ENCODE results near the gene TDP2.
"Not testable (repeated sequence)": the region's sequence is repeated elsewhere in the genome, so short reads cannot be mapped to it uniquely, and the experiment has no call there.

TDP2 gene

DNA sequence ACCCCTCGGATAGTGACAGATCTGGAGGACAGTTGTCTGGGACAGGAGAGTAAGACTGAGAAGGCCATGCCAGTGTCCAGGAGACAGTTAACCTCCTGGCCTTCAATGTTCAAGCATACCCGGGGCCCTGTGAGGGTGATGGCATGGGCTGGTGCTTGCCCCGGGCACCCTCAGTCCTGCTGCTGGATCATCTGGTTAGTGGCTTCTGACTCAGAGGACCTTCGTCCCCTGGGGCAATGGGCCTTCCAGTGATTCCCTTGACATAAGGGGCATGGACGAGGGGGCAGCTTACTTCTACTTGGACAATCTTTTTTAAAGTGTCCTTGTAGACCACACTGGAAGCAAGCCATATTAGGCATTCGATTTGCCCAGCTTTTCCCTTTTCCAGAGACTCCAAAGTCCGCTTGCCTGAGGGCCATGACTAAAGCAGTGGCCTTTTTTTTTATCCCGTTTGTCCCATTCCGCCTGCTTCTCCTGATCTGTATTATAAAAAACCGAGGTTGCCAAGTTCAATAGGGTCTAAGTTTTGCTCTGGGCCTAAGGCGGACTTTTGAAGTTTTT, 12.2 kb upstream of the TDP2 start:
- DNase-seq (ENCODE audit: low spot score) = not testable (repeated sequence)

DNA sequence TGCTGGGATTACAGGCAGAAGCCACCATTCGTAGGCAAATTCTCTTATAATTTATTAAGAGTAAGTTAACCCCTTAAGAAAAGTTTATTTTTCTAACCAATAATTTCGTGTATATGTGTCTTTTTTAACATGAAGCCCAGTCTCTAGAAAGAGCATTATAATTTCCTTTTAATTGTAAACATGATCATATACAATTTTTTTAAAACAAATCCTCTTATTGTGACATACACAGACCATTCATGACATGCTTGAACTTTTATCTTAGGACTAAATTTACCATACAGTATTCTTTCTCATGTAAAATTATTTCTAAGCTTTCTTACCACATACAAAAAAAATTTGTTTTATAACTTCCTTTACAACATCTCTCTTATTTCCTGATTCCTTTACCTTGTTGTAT, 6.9 kb upstream of the TDP2 start:
- DNase-seq (ENCODE audit: low spot score) = no peak

DNA sequence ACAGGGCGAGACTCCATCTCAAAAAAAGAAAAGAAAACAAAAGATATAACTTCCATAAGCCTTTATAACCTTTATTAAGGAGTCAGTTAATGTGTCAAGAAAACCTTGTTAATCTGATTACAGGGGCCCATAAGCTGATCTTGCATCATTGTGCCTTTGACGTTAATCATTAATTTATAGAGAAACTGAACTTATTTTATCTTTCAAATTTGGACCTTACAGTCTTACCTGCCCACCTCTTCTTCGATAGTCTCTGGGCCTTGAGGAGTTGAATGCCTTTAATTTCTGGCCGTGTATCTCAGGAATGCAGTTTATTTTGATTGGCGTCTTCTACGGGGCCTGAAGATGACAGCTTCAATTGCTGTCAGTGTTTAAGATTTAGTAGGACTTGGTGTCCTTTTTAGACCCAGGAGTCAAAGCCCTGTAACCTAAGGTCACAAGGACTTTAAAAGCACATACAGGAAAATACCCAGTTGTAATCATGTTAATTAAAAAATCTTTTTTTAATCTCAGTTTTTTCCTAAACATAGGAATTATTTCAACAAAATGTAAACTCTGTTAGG, 6.0 kb upstream of the TDP2 start:
- DNase-seq (ENCODE audit: low spot score) = no peak

DNA sequence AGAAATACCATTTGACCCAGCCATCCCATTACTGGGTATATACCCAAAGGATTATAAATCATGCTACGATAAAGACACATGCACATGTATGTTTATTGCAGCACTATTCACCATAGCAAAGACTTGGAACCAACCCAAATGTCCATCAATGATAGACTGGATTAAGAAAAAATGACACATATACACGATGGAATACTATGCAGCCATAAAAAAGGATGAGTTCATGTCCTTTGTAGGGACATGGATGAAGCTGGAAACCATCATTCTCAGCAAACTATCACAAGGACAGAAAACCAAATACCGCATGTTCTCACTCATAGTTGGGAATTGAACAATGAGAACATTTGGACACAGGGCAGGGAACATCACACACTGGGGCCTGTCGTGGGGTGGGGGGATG, 4.4 kb upstream of the TDP2 start:
- not testable (repeated sequence) for DNase-seq (ENCODE audit: low spot score)

DNA sequence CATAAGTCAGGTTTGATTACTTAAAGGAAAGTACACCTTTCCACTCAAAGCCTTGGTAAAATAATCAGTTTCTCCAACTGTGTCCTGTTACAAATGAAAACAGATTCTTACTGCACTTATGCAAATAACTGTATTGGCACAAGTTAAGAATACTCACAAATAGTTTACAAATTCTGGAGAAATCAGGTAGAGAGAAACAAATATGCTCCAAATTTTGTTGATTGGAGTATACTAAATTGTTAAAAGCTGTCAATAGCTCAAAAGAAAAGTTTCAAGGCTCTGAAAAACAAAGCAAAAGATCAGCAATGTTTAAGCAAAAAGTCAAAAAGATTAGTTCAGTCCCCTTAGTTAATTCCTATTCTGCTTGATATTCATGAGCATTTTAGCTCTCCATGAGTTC, 3.8 kb upstream of the TDP2 start:
- DNase-seq (ENCODE audit: low spot score) = not testable (repeated sequence)

DNA sequence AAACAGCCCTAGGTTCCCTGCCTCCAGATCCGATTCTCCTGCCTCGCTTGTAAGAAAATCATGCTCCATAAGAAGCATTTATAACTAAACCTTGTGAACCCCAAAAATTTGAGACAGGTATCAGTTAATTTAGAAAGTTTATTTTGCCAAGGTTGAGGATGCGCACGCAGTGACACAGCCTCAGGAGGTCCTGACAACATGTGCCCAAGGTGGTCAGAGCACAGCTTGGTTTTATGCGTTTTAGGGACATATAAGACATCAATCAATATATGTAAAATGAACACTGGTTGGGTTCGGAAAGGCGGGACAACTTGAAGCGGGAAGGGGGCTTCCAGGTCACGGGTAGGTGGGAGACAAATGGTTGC, 2.3 kb upstream of the TDP2 start:
- no peak for DNase-seq (ENCODE audit: low spot score)

DNA sequence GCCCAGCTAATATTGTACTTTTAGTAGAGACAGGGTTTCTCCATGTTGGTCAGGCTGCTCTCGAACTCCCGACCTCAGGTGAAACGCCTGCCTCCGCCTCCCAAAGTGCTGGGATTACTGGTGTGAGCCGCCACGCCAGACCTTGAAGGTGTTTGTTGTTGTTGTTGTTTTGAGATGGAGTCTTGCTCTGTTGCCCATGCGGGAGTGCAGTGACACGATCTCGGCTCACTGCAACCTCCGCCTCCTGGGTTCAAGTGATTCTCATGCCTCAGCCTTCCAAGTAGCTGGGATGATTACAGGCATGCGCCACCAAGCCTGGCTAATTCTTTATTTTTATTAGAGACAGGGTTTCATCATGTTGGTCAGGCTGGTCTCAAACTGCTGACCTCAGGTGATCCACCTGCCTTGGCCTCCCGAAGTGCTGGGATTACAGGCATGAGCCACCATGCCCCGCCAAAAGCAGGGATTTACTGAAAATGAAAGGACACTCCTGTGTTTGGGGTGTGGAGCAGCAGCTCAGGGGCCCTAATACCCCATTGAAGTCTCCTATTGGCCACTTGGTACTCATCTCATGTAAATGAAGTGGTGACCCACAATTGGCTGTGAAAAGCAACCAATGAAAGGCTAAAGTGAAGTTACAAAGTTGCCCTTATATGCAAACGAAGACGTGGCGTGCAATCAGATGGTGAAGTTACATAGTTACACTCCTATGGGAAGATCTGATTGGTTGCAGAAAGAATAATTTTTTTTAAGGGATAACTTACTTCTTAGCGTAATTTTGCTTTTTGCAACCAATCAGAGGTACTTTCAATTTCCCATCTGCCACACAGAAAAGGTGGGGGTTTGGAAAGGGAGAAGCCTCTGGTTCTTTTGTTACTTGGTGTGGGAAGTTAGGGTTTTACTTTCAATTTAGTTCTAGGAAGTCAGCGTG, 1.6 kb upstream of the TDP2 start:
- DNase-seq (ENCODE audit: low spot score) = not testable (repeated sequence)

DNA sequence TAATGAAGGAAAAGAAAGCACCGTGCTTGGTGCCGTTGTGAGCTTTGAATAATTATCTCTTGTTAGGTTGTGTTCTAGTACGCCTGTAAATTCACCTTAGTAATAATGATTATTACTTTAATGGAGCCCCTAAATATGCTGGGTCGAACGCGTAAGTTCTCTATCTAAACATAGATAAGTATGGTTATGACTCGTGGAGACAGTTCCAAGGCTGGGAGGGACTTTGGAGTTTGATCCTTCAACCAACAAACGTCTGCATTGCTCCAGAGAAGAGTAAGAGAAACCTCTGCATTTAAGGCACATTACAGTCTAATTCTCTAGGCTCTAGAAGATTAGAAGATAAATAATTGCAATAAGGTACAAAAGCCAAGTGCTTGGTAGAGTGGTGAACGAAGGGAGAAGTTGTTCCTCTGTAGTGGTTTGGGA, 692 bp upstream of the TDP2 start:
- DNase-seq (ENCODE audit: low spot score) = peak; percentile 25

DNA sequence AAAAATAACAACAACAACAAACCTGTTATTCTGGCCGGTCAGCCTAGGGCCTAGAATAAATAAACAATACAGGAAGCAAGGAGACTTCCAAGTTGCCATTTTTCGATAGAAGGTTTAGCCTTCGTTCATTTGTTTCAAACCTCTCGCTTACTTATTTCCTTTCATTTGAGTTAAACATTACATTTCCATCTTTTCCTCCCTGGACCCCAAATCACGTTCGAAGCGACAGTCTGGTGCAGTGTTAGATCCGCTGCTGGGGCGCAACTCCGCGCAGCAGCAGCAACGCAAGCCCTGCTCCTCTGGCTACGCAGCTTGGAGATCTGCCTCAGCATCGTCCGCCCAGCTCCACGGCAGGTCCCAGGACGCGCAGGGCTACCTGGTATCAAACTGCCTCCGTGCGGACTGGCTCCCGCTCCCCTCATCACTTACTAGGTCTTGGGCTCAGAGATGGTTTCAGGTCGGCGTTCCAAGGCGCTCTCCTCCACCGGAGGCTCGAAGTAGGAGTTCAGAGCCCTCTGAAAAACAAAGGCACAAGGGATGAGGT, 530 bp downstream of the TDP2 start:
- DNase-seq (ENCODE audit: low spot score) = peak; percentile 58

DNA sequence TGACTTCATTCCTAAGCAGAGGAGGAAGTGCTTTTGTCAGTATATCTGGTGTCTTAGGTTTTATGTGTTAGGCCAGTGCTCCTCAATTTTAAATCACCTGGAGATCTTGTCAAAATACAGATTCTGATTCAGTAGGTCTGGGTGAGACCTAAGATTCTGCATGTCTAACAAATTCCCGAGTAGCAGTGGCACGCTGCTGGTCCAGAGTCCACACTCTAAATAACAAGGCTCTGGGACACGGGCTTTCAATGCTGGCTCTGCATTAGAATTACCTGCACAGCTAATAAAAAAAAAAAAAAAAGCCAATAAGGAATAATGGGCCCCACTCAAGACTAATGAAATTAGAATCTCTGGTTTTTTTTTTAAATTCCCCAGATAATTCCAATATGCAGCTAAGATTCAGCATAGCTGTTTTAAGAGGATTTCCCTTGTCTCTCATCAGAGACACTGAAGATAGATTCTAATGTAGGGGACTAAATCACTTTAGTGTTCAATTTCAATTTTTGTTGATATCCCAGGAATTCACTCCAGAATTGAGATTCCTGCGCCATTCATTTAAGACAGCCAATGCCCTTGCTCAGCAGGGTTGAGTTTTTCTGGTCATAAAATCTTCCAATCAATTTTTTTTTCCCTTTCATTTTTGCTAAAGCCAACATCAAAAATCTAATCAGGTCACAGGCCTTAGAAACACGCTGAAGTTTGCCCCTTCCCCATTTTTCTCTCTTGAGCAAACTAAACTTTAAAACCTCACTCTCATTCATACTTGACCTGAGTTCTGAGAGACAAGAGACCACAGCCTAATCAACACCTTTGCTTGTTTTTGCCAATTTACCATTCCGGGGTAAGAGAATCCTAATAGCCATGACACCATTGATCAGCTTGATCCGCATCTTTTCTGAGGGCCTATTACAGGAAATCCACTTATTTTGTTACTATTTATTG, 2.4 kb downstream of the TDP2 start:
- DNase-seq (ENCODE audit: low spot score) = no peak

DNA sequence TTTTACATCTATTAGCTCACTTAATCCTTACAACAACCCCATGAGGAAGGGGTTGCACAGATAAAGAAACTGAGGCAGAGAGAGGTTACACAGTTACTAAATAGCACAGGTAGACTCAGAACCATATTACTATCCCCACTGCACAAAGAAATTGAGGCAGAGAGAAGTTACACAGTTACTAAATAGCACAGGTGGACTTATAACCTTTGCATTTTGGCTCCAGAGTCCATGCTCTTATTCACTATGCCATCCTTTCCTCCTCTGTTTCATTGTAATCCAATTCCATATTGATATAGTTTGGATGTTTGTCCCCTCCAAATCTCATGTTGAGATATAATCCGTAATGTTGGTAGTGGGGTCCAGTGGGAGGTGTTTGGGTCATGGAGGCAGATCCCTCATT, 3.5 kb downstream of the TDP2 start:
- no peak for DNase-seq (ENCODE audit: low spot score)

DNA sequence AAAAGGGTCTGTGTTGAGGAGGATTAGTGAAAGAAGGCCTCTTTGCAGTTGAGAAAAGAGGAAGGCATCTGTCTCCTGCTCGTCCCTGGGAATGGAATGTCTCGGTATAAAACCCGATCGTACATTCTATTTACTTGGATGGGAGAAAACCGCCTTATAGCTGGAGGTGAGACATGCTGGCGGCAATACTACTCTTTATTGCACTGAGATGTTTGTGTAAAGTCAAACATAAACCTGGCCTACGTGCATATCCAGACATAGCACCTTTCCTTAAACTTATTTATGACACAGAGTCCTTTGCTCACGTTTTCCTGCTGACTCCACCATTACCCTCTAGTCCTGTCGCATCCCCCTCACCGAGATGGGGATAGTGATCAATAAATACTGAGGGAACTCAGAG, 4.5 kb downstream of the TDP2 start:
- DNase-seq (ENCODE audit: low spot score) = no peak

DNA sequence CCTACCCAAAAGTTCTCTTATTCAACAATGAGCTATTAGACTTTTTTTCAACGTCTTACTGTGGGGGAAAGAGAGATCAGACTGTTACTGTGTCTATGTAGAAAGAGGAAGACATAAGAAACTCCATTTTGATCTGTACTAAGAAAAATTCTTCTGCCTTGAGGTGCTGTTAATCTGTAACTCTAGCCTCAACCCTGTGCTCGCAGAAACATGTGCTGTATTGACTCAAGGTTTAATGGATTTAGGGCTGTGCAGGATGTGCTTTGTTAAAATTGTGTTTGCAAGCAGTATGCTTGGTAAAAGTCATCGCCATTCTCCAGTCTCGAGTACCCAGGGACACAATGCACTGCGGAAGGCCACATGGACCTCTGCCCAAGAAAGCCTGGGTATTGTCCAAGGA, 4.9 kb downstream of the TDP2 start:
- not testable (repeated sequence) for DNase-seq (ENCODE audit: low spot score)

DNA sequence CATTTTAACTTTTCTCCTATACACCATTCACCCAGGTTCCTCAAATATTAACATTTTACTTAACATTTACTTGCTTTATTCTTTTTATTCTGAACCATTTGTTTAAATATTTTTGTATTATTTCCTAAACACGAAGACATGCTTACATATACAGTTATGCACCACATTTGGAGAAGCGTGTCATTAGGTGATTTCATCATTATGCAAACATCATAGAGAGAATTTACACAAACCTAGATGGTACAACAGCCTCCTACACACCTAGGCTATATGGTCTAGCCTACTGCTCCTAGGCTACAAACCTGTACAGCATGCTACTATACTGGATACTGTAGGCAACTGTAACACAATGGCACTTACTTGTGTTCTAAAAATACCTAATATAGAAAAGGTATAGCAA, 6.6 kb downstream of the TDP2 start:
- no peak for DNase-seq (ENCODE audit: low spot score)

DNA sequence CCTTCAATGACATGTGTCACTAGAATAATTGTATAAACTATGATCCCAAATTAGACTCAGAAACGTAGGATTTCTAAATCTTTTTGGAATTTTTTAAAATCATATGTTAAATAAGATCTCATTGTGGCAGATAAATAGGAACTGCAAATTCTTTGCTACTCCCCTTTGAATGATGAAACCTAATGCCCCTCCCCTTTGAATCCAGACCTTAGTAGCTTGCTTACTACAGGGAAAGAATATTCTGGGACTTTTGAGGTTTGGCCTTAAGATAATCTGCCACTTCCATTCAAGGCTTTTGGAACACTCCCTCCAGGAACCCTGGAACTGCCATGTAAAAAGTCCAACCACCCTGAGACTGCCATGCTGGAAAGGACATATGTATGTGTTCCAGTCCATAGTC, 7.1 kb downstream of the TDP2 start:
- DNase-seq (ENCODE audit: low spot score) = no peak

DNA sequence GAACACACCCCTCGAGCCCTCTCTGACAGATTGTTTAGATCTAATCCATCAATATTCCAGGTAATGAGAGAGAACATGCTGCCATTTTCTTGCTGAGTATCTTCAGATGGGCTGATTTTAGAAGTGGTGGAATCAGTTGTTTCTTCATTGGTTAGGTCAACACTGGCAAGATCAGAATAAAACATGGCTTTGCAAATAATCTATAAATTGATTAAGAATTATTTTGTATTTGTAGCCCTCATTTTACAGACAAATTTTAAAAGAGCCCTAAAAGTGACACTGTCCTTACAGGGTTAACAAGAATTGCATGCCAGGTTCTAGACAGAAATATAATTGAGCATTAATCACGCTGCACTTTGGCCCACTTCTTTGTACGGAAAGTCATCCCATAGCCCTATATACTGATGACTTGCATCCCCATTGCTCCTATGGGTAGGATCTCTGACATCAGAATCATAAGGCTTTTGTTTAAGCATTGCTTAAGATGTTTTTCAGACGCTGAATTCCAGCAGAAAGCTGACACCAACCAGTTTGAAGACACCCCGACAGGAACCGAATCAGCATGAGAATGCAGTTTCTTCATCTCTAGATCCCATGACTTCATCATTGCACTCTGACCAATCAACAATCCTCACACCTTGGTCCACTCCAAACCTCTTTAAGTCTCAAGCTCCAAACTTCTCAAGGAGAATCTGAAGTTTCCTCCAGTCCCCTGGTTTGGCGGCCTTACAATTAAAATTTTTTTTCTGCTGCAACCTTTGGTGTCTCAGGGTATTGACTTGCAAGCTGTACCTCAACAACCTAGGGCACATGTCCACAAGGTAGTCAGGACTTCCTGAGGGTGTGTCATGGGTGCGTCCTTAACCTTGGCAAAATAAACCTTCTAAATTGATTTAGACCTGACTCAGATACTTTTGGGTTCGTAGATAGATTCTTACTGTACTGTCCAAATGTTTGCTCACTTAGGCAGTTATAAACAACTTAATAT, 7.8 kb downstream of the TDP2 start:
- no peak for DNase-seq (ENCODE audit: low spot score)

DNA sequence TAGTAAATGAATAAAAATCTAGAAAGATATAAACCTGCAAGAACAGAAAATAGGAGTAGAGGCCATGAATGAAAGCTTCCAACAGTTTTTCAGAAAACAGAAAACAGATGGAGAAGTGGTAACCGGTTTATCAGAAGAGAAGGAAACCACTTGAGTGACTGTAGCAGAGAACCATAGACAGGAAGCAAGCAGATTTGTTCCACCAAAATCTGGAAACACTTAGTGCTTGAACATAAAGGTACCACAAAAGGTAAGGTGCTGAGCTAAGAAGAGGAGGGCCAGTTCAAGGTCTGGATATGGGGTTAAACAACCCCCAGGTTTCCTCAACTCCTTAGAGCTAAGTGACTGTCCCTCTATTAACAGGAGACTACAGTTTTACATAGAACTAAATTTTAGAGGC, 11.5 kb downstream of the TDP2 start:
- DNase-seq (ENCODE audit: low spot score) = no peak

DNA sequence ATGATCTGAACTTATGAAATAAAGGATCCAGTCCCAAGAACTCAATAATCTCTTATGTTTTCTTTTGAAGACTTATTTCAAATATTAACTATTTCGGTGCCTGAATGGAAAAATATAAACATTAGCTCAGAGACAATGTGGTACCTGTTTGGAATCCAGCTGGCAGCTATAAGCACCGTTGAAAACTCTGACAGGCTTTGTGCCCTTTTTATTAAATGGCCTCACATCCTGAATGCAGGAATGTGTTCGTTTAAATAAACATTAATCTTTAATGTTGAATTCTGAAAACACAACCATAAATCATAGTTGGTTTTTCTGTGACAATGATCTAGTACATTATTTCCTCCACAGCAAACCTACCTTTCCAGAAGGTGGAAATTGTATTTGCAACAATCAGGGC, 16.3 kb downstream of the TDP2 start:
- DNase-seq (ENCODE audit: low spot score) = no peak

DNA sequence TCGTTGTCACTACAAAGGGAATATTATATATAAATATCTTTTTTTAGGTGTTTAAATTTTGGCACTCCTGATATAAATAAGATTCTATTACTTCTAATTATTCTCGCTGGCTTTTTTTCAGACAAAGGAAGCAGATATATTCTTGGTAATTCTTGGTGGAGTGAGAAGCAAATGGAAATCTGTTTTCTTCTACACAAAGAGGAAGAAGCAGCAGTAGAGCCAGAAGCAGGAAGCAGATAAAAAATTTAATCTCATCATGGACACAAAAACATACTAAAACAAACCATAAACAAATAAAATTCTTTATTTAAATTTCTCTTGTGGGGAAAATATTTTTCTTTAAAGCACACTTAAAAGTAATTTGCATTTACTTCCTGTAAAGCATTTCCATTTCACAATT, 17.0 kb downstream of the TDP2 start:
- no peak for DNase-seq (ENCODE audit: low spot score)

DNA sequence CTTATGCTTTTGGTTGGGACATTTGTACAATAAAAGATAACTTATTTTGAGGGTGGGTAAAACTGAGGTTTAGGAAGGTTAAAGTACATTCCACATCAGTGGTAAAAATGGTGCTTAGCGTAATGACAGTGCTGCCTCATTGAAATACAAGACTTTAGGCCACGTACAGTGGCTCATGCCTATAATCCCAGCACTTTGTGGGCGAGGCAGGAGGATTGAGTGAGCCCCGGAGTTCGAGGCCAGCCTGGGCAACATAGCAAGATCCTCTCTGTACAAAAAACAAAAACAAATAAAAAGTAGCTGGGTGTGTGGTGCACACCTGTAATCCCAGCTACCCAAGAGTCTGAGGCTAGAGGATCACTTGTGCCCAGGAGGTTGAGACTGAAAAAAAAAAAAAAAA, 18.4 kb downstream of the TDP2 start:
- no peak for DNase-seq (ENCODE audit: low spot score)

DNA sequence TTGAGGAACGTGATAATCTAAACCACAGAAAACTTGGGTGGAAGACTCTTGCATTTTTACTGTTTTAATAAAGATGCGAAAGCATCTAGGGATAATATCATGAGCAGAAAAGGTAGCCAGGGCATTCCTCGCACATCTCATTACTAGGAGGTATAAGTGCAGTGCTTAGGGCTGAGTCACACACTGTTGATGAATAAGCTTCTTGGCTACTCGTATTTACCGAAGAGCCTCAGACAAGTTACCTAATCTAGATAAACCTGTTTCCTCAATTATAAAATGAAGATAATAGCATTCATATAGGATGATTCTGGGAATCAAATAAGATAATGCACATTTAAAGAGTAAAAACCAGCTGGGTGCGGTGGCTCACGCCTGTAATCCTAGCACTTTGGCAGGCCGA, 19.9 kb downstream of the TDP2 start:
- no peak for DNase-seq (ENCODE audit: low spot score)
